GM19328 (cell line): ENCODE results near the gene A2ML1.
"Not testable (repeated sequence)": the region's sequence is repeated elsewhere in the genome, so short reads cannot be mapped to it uniquely, and the experiment has no call there.

Experiments used
- ATAC-seq: cut with Tn5 transposase; IDR thresholded peaks from one replicate; pipeline ENCODE4 v1.9.1; 2021; ENCODE audit warnings: mild to moderate bottlenecking, moderate library complexity; ENCODE audit not compliant: unreplicated experiment

The A2ML1 gene

DNA sequence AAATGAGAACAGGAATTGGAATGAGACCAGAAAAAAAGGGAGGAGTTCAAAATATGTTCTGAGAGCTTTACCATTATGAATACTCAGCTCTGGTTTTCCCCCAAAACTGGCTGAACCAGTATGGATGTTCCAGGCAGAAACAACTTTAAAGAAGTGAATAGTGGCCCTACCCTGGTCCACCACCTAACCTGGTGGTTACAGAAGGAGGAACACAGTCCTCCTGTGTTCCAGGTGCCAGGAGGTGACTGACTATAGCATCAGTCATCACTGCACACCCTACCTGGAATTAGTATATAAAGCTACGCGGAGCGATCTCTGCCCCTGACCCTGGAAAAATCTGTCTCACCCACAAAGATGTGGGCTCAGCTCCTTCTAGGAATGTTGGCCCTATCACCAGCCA lies at the start of gene A2ML1:
A2ML1 (plus strand) TSS at position 324 of the 400 bp plus-strand sequence; CDS start at position 355, 31 bp downstream.
- no peak for ATAC-seq

DNA sequence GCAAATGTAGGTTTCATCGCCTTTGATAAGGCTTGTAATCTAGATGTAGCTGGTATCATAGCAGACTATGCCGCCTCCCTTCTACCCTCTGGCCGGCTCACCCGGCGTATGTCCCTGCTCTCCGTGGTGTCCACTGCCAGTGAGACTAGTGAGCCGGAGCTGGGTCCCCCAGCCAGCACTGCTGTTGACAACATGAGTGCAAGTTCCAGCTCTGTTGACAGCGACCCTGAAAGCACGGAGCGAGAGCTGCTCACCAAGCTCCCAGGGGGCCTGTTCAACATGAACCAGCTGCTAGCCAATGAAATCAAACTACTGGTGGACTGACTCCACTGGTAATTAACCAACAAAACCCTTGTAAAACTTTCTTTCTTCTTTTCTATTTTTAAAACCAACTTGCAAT lies 49.0 kb upstream of the A2ML1 start:
- no peak for ATAC-seq

DNA sequence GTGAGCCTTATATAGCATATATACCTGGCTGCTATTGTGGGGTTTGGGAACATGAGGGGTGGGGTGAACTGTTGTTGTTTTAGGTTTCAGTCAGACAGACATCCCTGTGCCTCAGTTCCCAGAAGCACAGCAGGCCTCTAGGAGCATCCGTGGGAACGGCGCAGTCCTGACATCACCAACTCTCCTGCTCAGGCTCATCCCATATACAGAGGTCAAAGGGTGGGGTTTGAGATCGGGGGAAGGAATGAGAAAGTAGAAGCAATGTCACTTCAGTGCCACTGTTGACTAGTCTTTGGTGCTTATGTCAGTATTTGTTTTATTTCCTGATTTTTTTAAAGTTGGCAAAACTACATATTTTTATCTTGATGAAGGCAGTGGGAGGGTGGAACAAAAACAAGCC lies 43.1 kb upstream of the A2ML1 start:
- no peak for ATAC-seq

DNA sequence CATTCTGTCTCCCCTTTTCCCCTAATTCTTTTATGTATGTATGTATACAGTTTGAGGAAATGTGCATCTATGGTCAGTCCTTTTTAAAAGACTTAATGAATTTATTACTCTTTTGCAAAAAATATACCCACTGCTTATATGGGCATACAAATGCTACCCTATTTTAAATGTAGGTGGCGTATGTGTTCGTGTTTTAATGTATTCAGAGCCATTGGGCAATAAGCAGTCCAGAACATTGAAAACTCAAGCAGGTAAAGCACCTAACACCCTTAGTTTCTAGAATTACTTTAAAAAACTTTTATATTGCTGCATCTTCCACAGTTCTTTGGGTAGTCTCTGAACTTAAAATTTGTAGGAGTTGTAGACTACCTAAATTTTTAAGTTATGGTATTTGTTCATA lies 42.6 kb upstream of the A2ML1 start:
- ATAC-seq: no peak

DNA sequence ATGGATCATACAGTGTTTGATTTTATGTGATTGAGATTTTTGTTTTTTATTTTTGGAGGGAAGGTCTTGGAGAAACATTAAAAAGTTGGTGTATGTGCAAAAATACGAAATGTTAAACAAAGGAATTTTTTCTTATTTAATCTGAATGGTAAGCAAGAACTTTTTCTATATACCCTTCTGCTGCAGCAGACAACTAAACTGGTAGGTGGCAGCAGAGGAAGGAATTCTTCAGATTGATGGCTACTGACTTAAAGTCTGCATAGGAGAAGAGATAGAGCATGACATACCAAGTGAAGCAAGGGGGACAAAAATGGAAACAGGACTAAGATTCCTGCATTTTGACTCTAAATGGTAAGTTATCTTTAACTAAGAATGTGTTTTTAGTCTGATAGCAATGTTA lies 42.0 kb upstream of the A2ML1 start:
- ATAC-seq: no peak

DNA sequence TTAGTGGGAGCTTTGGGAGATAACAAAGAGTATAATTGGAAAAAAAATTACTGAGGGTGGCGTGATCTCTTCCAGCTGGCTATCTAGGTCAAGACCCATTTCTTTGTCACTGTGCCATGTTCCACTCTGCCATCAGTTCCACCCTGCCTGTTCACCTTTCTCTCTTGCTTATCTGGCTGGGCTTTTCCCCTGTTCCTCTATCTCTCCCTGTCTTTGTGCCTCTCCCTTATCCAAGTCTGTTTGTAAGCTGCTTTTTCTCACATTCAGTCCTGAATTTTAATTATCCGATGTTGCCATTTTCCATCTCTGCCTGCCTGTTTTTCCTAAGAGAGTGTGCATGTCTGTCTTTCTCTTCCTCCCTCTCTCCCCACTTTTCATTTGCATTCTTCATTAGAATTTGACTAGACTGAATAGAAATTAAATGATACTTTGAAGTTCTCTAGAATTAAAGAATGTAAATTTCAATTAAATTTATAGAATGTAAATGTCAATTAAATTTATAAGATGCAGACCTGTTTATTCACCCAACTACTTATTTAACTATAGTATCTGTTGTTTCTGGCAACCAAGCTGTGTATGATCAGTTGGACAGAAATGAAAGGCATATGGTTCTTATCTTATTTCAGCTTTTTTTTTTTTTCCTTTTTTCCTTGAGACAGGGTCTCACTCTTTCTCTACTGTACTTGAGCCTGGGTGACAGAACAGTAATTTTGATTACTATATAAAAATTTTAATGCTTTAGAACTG lies 40.9 kb upstream of the A2ML1 start:
- ATAC-seq: no peak

DNA sequence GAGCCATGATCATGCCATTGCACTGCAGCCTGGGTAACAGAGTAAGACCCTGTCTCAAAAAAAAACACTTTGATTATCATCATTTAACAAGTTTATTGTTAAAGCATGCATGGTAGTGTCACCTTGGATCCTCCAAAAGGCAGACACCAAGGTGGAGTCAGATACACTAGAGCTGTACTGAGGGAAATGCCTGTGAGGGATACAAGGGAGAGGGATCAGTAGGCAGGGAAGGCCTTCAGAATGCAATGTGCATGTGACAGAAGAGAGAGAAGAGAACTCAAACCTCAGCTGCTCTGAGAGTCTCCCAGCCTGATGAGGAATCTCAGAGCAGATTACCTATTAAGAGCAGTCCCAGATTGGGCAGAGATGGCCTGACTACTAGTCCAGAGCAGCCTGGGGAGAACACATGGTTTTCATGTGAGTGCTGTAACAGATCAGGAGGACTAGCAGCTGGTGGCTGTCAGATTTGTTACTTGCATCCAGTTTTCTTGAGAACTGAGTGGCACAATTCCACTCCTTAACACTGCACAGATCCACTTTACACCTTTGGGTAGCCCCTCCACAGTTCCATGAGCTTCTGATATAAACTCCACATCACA lies 38.0 kb upstream of the A2ML1 start:
- no peak for ATAC-seq

DNA sequence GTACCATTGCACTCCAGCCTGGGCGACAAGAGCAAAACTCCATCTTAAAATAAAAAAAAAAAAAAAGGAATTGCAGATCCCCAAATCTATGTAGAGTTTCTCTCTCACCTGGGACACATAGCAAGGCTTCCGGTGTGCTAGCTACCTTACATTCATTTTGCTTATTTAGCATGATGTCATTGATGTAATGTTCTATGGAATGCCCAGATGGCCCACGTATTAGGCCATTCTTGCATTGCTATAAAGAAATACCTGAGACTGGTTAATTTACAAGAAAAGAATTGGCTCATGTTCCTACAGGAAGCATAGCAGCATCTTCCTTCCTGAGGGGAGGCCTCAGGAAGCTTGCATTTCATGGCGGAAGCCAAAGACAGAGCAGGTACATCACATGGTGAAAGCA lies 36.9 kb upstream of the A2ML1 start:
- no peak for ATAC-seq

DNA sequence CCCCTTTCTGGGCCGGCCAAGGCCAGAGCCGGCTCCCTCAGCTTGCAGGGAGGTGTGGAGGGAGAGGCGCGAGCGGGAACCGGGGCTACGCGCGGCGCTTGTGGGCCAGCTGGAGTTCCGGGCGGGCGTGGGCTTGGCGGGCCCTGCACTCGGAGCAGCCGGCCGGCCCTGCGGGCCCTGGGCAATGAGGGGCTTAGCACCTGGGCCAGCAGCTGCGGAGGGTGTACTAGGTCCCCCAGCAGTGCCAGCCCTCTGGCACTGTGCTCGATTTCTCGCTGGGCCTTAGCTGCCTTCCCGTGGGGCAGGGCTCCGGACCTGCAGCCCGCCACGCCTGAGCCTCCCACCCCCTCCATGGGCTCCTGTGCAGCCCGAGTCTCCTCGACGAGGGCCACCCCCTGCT lies 35.2 kb upstream of the A2ML1 start:
- ATAC-seq: not testable (repeated sequence)

DNA sequence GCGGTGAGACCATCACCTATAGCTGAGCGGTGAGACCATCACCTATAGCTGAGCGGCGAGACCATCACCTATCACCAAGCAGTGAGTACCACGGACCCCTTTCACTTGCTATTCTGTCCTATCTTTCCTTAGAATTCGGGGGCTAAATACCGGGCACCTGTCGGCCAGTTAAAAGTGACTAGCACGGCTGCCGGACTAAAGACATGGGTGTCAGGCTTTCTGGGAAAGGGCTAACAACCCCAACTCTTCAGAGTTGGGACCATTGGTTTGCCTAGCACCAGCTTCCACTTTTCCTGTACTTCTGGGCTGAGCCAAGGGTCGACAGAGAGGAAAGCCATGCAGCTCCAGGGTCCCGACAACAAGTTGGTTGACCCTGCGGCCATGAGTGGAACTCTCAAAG lies 33.7 kb upstream of the A2ML1 start:
- ATAC-seq: not testable (repeated sequence)

DNA sequence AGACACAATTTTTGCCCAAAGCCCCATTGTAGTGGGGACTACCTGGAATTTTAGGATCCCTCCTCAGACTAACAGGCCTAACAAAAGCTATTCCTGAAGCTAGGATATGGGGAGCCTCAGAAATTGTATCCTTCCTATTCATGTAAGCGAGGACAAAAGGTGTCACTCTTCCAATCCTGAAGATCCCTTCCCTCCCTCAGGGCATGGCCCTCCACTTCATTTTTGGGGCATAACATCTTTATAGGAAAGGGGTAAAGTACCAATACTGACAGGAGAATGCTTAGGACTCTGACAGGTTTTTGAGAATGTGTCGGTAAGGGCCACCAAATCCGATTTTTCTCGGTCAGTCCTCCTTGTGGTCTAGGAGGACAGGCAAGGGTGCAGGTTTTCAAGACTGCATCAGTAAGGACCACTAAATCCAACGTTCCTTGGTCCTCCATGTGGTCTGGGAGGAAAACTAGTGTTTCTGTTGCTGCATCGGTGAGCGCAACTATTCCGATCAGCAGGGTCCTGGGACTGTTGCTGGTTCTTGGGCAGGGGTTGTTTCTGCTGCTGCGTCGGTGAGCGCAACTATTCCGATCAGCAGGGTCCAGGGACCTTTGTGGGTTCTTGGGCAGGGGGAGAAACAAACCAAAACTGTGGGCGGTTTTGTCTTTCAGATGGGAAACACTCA lies 32.9 kb upstream of the A2ML1 start:
- ATAC-seq: not testable (repeated sequence)

DNA sequence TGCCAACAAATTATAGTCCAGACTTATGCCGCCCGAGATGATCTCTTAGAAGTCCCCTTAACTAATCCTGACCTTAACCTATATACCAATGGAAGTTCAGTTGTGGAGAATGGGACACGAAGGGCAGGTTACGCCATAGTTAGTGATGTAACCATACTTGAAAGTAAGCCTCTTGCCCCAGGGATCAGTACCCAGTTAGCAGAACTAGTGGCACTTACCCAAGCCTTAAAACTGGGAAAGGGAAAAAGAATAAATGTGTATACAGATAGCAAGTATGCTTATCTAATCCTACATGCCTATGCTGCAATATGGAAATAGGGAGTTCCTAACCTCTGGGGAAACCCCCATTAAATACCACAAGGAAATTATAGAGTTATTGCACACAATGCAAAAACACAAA lies 29.2 kb upstream of the A2ML1 start:
- ATAC-seq: not testable (repeated sequence)

DNA sequence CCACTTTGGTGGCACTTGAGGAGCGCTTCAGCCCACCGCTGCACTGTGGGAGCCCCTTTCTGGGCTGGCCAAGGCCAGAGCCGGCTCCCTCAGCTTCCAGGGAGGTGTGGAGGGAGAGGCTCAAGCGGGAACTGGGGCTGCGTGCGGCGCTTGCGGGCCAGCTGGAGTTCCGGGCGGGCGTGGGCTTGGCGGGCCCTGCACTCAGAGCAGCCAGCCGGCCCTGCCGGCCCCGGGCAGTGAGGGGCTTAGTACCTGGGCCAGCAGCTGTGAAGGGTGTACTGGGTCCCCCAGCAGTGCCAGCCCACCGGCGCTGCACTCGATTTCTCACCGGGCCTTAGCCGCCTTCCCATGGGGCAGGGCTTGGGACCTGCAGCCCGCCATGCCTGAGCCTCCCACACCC lies 27.8 kb upstream of the A2ML1 start:
- ATAC-seq: not testable (repeated sequence)

DNA sequence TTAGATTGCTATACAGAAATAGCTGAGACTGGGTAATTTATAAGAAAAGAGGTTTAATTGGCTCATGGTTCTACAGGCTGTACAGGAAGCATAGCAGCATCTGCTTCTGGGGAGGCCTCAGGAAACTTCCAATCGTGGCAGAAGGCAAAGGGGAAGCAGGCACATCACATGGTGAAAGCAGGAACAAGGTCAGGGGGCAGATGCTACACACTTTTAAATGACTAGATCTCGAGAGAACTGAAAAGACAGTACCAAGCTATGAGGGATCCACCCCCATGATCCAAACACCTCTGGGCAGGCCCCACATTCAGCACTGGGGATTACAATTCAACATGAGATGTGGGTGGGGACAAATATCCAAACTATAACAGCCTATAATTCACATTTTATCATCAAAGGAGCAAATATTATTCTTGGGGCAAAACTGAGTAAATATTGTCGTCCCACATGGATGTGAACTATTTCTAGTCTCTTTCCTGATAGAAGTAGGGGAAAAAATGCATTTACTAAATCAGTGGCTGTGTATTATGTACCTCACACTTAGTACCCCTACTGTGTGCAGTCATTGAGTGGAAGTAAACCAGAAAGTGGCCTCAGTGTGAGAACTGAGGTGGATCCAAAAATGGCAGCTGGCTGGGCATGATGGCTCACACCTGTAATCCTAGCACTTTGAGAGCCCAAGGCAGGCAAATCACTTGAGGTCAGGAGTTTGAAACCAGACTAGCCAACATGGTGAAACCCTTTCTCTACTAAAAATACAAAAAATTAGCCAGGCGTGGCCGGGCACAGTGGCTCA lies 25.4 kb upstream of the A2ML1 start:
- ATAC-seq: no peak

DNA sequence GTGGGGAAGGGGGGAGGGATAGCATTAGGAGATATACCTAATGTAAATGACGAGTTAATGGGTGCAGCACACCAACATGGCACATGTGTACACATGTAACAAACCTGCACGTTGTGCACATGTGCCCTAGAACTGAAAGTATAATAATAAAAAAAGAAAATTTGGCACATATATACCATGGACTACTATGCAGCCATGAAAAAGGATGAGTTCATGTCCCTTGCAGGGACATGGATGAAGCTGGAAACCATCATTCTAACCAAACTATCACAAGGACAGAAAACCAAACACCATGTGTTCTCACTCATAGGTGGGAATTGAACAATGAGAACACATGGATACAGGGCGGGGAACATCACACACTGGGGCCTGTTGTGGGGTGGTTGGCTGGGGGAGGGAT lies 21.2 kb upstream of the A2ML1 start:
- not testable (repeated sequence) for ATAC-seq

DNA sequence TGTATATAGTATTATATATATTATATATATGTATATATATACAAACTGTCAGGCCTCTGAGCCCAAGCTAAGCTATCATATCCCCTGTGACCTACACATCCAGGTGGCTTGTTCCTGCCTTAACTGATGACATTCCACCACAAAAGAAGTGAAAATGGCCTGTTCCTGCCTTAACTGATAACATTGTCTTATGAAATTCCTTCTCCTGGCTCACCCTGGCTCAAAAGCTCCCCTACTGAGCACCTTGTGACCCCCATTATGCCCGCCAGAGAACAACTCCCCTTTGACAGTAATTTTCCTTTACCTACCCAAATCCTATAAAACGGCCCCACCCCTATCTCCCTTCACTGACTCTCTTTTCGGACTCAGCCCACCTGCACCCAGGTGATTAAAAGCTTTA lies 17.6 kb upstream of the A2ML1 start:
- ATAC-seq: not testable (repeated sequence)

DNA sequence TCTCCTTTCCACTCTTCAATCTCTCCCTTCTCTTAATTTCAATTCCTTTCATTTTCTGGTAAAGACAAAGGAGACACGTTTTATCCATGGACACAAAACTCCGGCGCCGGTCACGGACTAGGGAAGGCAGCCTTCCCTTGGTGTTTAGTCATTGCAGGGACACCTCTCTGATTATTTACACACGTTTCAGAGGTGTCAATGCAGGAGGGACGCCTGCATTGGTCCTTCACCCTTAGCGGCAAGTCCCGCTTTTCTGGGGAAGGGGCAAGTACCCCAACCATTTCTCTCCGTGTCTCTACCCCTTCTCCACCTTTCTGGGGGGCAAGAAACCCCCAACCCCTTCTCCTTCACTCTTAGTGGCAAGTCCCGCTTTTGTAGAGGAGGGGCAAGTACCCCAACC lies 16.9 kb upstream of the A2ML1 start:
- not testable (repeated sequence) for ATAC-seq

DNA sequence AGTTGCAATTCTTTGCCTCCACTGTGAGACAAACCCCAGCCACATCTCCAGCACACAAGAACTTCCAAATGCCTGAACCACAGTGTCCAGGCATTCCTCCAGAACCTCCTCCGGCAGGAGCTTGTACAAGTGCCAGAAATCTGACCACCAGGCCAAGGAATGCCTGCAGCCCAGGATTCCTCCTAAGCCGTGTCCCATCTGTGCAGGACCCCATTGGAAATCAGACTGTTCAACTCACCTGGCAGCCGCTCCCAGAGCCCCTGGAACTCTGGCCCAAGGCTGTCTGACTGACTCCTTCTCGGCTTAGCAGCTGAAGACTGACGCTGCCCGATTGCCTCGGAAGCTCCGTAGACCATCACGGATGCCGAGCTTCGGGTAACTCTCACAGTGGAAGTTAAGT lies 15.3 kb upstream of the A2ML1 start:
- ATAC-seq: not testable (repeated sequence)

DNA sequence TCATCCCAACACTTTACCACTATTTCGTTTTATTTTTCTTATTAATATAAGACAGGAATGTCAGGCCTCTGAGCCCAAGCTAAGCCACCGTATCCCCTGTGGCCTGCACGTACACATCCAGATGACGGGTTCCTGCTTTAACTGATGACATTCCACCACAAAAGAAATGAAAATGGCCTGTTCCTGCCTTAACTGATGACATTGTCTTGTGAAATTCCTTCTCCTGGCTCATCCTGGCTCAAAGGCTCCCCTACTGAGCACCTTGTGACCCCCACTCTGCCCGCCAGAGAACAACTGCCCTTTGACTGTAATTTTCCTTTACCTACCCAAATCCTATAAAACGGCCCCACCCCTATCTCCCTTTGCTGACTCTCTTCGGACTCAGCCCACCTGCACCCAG lies 12.3 kb upstream of the A2ML1 start:
- not testable (repeated sequence) for ATAC-seq

DNA sequence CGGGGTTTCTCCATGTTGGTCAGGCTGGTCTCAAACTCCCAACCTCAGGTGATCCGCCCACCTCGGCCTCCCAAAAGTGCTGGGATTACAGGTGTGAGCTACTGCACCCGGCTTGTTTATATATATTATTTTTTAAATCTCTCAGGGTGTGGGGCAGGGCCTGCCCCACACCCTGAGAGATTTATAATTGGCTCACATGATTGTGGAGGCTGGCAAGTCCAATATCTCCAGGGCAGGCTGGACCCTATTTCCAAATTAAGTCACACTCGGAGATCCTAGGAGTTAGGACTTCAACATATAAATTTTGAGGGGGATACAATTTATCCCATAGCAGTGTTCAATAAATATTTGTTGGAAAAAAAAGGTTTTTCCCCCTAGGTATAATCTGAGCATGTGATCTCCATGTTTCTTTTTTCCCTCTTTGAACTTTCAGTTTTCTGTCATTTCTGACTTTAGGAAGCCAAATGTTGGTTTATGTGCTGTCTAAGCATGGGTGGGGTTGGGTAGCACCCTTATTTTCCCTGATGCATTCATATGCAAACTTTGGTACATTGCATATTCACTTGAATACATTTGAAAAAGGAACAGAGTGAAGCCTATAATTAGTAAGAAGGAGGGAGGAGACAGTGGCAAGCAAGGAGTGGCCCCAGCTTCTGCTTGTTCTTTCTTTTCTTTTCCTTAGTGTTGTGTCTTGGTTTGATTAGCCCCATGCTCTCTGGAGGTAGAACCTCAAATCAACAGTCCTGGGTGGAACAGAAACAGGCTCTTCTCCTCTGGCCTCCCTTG lies 8.7 kb upstream of the A2ML1 start:
- ATAC-seq: no peak
